HG03196 (cell line): ENCODE data around the gene NADSYN1.

Experiments
- ATAC-seq: cut with Tn5 transposase; IDR thresholded peaks from one replicate; pipeline ENCODE4 v1.9.1; 2021; ENCODE audit not compliant: unreplicated experiment

The NADSYN1 gene

DNA sequence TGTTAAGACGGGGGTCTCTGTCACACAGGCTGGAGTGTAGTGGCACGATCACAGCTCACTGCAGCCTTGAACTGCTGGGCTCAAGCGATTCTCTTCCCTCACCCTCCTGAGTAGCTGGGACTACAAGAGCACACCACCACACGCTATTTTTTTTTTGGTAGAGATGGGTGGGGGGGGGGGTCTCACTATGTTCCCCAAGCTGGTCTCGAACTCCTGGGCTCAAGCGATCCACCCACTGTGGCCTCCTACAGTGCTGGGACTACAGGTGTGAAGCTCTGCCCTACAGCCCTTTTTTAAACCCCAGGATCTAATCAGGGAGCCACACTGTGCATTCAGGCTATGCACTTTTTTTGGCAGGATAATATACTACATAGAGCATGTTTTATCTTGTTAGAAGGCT, 3.4 kb upstream of the NADSYN1 start:
- ATAC-seq, result no peak

- ATAC-seq, result no peak
Measured at GRCh38 chr11:71450507-71450906, 2.5 kb upstream of the NADSYN1 start.

DNA sequence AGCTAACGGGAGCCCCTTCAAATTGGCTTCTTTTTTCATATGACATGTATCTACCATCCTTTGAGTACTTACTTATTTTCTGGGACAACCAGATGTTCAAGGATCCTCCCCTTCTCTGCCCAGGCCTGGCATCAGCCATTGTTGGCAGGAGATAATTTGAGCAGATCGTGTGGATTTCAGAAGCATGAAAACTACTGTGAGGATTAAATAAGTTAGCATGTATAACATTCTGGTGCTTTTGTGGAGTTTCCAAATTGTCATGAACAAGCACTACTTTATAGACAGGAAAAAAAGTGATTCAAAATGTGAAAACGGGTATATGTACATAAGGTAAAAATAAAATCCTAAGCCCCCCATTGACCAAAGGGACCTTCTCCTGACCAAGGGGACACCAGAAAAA, 2.1 kb upstream of the NADSYN1 start:
- ATAC-seq, result no peak

DNA sequence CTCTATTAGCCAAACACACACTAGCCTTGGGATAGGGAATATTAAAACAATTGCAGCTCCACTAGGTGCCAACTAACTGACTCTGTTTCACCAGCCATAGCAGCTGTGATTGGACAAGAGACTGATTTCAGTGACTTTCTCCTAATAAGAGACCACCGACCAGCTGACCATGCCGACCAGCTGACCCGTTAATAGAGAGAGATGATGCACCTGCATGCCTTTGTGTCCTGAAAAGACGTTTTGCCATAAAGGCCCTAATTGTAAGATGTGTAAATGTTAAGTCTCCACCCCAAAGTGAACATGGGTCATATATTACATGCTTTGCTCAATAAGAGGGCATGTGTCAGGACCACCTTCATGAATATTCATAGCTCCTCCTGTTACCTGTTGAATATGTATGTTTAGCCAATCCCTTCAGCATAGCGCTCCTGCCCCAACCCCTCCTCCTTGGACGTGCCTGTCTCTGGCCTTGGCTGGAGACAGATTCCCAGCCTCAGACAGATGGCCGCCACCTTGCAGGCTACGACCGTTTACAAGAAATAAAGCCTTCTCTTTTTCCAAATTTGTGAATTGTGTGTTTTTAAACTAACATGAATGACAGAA, 1.3 kb upstream of the NADSYN1 start:
- no peak for ATAC-seq

GRCh38 chr11:71452199-71453036, 585 bp upstream of the NADSYN1 start:
- ATAC-seq, result no peak

- no peak for ATAC-seq
Measured at GRCh38 chr11:71453918-71454304, 908 bp downstream of the NADSYN1 start.

GRCh38 chr11:71454470-71455113, 1.6 kb downstream of the NADSYN1 start:
- no peak for ATAC-seq

DNA sequence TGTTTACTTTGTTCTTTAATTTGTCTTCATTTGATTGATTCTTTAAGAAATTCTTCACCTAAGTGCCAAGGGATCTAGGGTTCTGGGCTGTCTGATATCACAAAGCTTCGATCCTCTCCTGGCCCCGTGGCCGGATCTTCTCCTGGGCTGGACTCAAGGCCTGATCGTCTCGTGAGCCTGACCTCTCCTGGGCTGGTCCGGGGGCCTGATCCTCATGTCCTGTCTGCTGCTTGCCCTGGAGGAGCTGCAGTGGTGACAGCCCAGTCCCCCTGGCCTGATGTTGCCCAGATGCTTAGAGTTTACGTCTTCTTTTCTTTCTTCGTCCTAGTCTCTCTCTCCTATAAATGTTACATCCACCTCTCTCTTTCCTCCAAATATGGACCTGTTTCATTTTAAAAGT, 3.3 kb downstream of the NADSYN1 start:
- no peak for ATAC-seq

DNA sequence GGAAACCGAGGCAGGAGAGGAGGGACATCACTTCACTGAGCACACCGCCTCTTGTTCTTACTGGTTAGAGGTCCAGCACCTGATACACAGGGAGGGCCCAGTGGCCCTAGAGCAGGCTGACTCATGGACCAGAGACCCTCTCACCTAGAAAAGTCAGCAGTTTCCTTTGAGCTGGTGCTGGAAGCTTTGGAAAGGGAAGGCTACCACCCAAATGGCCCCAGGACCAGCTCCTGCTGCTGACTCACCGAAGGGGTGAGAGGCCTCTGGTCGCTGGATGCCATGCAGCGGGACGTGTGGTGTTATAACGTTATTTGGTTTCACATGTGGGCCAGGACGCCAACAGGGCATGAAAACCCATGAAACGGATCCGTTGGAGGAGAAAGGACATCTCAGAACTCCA, 3.8 kb downstream of the NADSYN1 start:
- ATAC-seq, result no peak

- ATAC-seq, result no peak
Measured at GRCh38 chr11:71458146-71459070, 5.4 kb downstream of the NADSYN1 start.

DNA sequence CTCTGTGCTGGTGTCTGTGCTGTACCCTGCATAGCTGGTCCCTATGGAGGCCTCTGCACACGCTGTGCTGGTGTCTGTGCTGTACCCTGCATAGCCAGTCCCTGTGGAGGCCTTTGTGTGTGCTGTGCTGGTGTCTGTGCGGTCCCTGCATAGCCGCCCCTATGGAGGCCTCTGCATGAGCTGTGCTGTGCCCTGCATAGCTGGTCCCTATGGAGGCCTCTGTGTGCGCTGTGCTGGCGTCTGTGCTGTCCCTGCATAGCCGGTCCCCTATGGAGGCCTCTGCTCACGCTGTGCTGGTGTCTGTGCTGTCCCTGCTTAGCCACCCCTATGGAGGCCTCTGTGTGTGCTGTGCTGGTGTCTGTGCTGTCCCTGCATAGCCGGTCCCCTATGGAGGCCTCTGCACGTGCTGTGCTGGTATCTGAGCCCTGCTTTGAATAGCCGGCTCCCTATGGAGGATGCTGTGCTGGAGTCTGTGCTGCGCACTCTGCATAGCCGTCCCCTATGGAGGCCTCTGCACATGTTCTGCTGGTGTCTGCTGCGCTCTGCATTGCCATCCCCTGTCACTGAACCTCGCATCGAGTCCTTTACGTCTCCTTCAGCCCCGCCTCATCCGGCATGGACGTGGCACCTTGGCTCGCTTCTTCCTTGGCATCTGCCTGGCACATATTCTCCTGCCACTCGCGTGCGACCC, 6.2 kb downstream of the NADSYN1 start:
- ATAC-seq, result no peak

GRCh38 chr11:71459767-71460320, 6.8 kb downstream of the NADSYN1 start:
- no peak for ATAC-seq

- no peak for ATAC-seq
Measured at GRCh38 chr11:71461696-71462095, 8.7 kb downstream of the NADSYN1 start.

GRCh38 chr11:71462726-71463125, 9.7 kb downstream of the NADSYN1 start:
- no peak for ATAC-seq

DNA sequence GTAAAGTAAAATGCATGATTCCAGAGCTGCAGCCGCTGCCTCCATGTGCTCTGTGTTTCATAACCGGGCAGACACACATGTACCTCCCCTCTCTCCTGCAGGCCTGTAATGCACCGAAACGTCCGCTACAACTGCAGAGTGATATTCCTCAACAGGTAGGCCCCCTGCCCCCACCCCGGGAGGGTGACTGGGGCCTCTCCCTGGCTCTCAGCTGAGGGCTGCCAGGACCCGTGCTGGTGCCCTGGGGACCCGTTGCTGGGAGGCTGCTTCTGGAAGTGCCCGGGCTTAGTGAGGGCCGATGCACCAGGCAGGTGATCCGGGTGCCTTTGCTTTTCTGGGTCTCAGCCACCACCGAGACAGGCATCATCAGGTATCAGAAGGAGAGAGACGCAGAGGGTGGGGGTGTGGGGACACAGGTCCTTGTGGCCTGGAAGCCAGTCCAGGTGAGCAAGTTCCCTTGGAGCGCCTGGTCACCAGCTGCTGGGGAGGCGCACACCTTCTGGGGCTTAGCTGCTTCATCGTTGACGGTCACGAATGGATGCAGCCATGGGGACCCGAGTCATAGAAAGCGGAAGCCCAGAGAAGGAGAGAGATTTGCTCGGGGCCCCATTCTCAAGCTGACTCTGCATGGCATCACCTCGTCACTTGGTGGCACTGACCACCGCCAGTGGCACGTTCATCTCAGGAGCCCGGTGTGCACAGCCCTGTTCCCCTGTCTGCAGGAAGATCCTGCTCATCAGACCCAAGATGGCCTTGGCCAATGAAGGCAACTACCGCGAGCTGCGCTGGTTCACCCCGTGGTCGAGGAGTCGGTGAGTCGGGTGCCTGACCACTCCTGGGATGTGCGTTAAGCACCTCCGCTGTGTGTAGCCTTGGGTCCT, 10.6 kb downstream of the NADSYN1 start:
- no peak for ATAC-seq

GRCh38 chr11:71465054-71465453, 12.1 kb downstream of the NADSYN1 start:
- no peak for ATAC-seq

GRCh38 chr11:71466358-71466757, 13.4 kb downstream of the NADSYN1 start:
- no peak for ATAC-seq

DNA sequence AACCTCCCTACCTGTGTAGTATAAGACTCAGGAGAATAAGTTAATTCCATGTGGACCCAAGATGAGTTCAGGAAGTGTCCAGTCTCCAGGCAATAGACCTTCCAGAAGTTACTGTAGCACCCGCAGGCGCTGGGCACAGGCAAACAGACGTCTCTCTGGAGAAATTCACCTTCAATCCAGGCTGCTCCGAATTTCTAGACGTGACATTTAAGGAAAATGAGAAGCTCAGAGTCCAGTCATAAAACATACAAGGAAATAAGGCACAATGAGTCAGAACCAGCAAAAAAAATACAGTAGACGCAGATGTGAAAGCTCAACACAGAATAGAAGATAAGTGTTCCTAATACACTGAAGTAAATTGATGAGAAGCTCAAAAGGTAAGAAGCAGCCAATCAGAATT, 14.2 kb downstream of the NADSYN1 start:
- ATAC-seq, result no peak

DNA sequence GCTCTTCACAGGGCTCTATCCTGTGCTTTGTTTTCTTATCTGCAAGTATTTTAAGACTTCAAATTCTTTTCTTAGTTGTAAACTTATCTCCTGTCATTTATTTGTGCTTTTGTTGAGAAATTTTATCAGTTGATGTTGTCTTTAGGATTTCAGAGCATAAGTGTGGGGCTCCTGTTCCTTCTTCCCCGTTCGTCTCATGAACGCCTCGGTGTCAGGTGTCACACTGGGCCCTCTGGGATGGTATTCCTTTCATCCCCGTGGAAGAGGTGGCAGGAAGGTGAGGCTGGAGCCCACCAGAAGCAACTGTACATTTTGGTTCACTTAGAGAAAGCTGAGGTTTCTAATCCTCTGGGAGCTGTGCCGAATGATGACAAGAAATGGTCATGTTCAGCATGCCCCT, 17.9 kb downstream of the NADSYN1 start:
- no peak for ATAC-seq
